HG03175 (cell line): ENCODE results near the gene GDF10.

ENCODE experiments used
- ATAC-seq: cut with Tn5 transposase; IDR thresholded peaks from one replicate; pipeline ENCODE4 v1.9.1; 2021; ENCODE audit warnings: mild to moderate bottlenecking, moderate library complexity; ENCODE audit not compliant: unreplicated experiment

The GDF10 gene

GRCh38 chr10:47290338-47290737 lies 9.7 kb upstream of the GDF10 start:
- ATAC-seq: no peak

GRCh38 chr10:47291682-47292081 lies 8.3 kb upstream of the GDF10 start:
- ATAC-seq: no peak

DNA sequence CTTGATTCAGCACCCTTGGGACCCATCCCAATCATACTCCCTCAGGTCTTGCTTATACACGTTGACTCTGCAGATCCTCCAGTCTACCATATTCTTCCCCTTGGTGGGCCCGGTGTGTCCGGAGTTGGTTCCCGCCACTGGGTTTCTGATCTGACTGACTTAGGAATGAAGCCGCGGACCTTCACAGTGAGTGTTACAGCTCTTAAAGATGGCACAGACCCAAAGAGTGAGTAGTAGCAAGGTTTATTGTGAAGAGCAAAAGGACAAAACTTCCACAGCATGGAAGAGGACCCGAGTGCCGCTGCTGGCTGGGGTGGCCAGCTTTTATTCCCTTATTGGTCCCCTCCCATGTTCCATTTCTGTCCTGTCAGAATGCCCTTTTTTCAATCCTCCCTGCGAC lies 5.9 kb upstream of the GDF10 start:
- ATAC-seq: no peak

GRCh38 chr10:47294501-47294900 lies 5.5 kb upstream of the GDF10 start:
- no peak for ATAC-seq

DNA sequence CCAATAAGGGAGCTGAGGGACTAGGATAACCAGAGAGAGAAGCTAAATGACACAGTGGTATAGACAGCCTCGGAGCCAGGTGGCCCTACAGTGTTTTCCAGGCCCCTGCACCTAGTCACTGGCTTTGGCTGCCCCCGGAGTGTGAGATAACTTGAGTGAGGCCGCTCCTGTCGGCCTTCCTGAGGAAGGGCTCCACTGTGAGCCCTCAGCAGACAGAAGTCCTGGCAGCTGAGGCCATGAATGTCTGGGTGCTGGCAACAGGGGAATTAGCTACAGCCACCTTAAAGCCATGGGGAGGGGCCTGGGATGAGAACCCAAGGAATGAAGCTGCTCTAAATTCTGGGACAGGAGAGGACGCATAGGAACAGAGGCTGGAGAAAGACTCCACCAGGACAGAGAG lies 4.6 kb upstream of the GDF10 start:
- no peak for ATAC-seq

GRCh38 chr10:47296156-47296894 lies 3.7 kb upstream of the GDF10 start:
- ATAC-seq: no peak

DNA sequence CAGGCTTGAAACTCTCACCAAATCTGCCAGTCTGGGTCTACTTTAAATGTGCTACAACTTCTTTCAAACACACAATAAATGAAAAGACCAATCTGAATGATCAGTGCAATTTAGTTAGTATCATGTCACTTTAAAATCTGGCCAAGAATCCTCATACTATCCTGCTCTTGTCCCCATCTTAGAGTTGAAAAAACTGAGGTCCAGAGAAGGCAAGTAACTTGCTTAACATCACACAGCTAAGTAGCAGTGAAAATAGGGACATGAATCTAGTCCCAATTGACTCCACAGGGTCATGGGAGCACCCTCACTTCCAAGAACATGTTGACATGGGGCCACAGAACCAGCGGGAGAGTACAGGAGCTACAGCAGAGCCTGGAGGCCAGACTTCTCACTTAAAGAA lies 3.1 kb upstream of the GDF10 start:
- ATAC-seq: no peak

GRCh38 chr10:47297866-47298540 lies 2.0 kb upstream of the GDF10 start:
- ATAC-seq: no peak

- ATAC-seq: no peak
Observed at GRCh38 chr10:47298715-47299114, 1.3 kb upstream of the GDF10 start.

GRCh38 chr10:47300429-47300931 lies 483 bp downstream of the GDF10 start:
- no peak for ATAC-seq

- ATAC-seq: no peak
Observed at GRCh38 chr10:47301833-47302232, 1.8 kb downstream of the GDF10 start.

GRCh38 chr10:47303105-47303504 lies 3.1 kb downstream of the GDF10 start:
- ATAC-seq: no peak

- no peak for ATAC-seq
Observed at GRCh38 chr10:47303866-47304265, 3.9 kb downstream of the GDF10 start.

DNA sequence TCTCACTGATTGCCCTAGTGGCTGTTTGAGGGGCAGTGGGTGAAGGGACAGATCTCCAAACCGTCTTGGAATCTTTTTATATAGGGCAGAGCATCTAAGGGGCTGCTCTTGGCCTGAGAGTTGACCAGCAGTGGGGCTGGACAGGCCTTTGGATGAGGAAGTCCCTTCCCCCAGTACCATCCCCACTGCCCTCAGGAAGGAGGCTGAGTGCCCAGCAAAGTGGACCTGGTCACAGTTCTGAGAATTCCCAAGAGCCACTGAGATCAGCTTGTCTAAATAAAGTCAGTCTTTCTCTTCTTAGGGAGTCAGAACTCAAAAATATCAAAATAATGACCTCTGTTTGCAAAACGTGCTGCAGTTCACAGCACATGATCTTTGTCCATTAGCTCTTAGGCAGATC lies 5.6 kb downstream of the GDF10 start:
- no peak for ATAC-seq

GRCh38 chr10:47306387-47307210 lies 6.6 kb downstream of the GDF10 start:
- ATAC-seq: no peak

DNA sequence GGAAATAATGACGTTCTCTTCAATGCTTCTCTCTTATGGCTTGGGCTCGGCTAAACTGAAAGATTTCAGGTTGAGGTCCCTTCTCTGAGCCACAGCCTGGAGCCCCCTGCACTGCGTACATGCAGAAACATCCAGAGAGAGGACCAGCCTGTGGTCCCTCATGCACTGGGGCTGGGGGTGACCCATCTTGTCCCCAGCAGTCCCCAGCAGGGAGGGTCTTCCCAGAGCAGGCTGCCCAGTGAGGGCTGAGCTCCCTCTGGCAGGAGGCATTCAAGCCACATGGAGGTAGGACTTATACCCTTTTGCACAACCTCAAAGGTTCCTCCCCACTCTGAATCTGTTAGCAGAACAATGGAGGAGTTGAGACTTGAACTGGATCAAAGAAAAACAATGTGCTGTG lies 7.4 kb downstream of the GDF10 start:
- ATAC-seq: no peak

DNA sequence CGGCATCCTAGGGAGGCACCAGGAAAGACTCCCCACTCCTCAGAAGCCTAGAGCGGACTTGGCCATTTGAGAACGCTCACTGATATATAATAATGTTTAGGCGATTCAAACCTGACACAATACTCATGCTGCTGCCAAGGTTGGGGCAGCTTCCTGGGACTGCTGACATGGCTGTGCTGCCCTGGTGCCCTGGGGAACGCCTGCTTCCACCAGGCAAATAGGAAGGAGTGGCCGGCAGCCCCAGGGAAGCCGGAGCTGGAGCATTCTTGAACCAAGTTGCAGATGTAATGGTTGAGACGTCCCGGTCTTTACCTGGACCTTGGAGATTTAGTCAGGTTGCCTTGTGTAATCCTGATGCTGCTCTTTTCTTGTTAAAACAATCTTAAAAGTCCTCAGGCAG lies 8.8 kb downstream of the GDF10 start:
- no peak for ATAC-seq

- no peak for ATAC-seq
Observed at GRCh38 chr10:47309408-47310089, 9.6 kb downstream of the GDF10 start.

GRCh38 chr10:47310090-47310505 lies 10.1 kb downstream of the GDF10 start:
- no peak for ATAC-seq

GRCh38 chr10:47311193-47311931 lies 11.4 kb downstream of the GDF10 start:
- no peak for ATAC-seq
